ENCODE measurements around the gene FCRLA.
A peak's percentile ranks its signal among the peaks of the same experiment; 100 is the strongest.

Gene FCRLA

DNA sequence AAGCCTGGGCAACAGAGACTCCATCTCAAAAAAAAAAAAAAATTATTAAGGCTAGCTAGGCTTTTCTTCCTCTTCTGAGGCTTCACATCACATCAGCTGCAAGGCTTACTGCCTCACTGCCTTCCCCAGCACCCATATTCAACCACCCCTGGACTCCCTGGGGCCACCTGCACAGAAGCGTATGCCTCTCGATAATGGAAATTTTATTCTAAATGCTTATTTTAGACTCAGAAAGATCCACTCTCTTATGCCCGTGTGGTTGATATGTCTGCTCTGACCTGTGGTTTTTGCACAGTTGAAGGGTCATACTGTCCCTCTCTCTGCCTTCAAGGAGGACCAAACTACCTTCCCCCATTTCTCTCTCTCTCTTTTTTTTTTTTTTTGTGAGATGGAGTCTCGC is 1.5 kb upstream of the FCRLA start:
- H3K4me3 ChIP-seq (ENCODE audit: low read length), result no peak overlapping the region
- DNase-seq (ENCODE audit: low read depth), result no peak
- TF ChIP-seq, protein P1, sequence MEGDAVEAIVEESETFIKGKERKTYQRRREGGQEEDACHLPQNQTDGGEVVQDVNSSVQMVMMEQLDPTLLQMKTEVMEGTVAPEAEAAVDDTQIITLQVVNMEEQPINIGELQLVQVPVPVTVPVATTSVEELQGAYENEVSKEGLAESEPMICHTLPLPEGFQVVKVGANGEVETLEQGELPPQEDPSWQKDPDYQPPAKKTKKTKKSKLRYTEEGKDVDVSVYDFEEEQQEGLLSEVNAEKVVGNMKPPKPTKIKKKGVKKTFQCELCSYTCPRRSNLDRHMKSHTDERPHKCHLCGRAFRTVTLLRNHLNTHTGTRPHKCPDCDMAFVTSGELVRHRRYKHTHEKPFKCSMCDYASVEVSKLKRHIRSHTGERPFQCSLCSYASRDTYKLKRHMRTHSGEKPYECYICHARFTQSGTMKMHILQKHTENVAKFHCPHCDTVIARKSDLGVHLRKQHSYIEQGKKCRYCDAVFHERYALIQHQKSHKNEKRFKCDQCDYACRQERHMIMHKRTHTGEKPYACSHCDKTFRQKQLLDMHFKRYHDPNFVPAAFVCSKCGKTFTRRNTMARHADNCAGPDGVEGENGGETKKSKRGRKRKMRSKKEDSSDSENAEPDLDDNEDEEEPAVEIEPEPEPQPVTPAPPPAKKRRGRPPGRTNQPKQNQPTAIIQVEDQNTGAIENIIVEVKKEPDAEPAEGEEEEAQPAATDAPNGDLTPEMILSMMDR (IDR thresholded peaks at IDR 0.05; ENCODE audit: insufficient read depth, low read depth, low read length, missing control alignments), result no peak

DNA sequence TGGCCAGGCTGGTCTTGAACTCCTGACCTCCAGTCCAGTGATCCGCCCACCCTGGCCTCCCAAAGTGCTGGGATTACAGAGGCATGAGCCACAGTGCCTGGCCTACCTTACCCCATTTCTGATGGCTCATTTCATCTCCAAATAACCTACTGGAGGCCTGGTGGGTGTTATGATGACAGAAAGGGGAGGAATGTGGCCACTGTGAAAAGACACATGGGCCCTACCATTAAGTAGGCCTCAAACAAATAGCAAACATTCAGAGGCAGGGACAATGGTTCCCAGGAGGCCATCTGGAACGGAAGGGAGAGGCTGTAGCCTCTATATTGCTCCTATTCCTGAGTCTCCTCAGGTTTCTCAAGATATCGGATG is 932 bp upstream of the FCRLA start:
- TF ChIP-seq, protein P1 (IDR thresholded peaks at IDR 0.05; ENCODE audit: insufficient read depth, low read depth, low read length, missing control alignments), result no peak
- peak; percentile 43 for DNase-seq (ENCODE audit: low read depth)
- H3K4me3 ChIP-seq (ENCODE audit: low read length), result no peak overlapping the region

DNA sequence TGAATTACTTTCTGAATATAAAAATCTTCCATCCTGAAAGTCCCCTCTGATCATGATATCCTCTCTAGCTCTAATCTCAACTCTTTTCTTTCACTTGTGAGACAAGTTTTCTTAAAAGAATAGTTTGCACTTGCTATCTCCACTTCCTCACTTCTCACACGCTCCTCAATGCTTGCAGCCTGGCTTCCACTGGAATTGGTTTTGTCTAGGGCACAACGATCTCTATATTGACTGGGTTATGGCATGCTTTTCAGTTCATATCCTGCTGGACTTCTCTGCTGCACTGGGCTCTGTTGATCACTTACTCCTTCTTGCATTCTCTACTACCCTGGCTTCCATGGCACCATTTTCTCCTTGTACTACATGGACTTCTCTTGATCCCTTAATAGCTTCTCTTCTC is 474 bp downstream of the FCRLA start:
- no peak for DNase-seq (ENCODE audit: low read depth)
- no peak overlapping the region for H3K4me3 ChIP-seq (ENCODE audit: low read length)
- TF ChIP-seq, protein P1 (IDR thresholded peaks at IDR 0.05; ENCODE audit: insufficient read depth, low read depth, low read length, missing control alignments), result no peak

DNA sequence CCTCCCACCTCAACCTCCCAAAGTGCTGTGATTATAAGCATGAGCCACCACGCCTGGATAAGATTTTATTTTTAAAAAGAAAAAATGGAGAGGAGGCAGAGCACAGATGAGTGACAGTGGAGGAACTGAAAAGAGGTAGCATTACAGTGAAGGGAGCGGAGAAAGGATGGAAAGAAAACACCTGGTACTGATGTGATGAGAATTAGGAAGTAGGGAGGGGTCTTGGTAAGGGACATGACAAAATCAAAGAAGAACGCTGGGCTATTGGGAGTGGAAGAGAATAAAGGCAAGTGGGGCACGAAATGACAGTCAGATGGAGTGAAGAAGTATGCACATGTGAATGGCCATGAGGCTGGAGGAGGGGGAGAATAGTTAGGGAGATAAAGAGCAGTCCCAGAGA is 2.3 kb downstream of the FCRLA start:
- TF ChIP-seq, protein P1 (IDR thresholded peaks at IDR 0.05; ENCODE audit: insufficient read depth, low read depth, low read length, missing control alignments), result no peak
- DNase-seq (ENCODE audit: low read depth), result no peak
- H3K4me3 ChIP-seq (ENCODE audit: low read length), result no peak overlapping the region

DNA sequence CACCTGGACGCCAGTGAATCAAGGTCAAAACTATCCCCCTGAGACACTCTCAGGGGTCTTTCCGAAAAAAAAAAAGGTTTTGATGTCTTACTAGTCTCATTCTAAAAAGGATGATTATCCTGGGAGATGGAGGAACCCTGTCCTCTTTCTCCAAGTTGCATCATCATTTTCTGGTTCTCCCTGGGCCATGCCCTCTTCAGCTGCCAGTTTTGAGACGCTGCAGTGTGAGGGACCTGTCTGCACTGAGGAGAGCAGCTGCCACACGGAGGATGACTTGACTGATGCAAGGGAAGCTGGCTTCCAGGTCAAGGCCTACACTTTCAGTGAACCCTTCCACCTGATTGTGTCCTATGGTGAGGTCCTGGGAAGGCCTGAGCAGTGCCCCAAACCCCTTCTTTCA is 3.5 kb downstream of the FCRLA start:
- no peak overlapping the region for H3K4me3 ChIP-seq (ENCODE audit: low read length)
- TF ChIP-seq, protein P1 (IDR thresholded peaks at IDR 0.05; ENCODE audit: insufficient read depth, low read depth, low read length, missing control alignments), result no peak
- DNase-seq (ENCODE audit: low read depth), result no peak

DNA sequence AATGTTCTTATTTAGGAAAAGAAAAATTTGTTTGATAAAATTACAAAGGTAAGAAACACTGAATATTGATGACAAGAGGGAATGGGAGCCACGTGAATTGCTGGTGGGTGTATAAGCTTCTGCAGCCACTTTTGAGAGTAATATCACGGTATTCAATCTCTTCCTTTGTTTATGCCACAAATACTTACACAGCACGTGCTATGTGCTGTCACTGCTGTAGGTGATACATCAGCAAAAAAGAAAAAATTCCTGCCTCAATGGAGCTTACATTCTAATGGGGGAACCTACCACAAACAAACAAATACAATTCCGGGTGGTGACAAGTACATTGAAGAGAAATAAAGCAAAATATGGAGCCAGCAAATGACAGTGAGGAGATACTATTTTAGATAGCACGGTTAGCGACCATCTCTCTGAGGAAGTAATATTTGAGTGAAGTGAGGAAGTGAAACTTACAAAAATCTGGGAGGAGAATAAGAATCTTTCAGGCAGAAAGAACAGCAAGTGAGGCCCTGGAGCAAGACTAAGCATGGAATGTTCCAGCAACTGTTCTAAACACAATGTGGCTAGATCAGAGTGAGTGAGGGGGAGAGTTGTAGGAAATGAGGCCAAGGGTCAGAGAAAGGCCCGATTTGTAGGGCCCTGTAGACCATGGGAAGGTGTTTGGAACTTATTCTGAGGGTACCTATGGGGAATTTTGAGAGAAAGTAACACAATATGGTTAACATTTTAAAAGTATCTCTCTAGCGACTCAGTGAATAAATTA is 11.7 kb downstream of the FCRLA start:
- DNase-seq (ENCODE audit: low read depth), result no peak
- no peak overlapping the region for H3K4me3 ChIP-seq (ENCODE audit: low read length)
- TF ChIP-seq, protein P1 (IDR thresholded peaks at IDR 0.05; ENCODE audit: insufficient read depth, low read depth, low read length, missing control alignments), result no peak

DNA sequence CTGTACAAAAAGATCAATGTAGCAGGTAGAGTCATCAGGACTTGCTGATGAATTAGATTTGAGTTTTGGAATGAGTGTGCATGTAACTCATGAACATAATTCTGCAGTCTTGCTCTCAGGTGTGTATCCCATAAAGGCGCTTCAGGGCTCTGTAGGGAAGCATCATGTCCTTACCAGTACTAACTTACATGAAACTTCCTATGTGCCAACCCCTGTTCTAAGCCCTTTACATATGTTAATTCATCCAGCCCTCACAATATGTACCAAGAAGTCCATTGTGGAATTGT is 12.2 kb downstream of the FCRLA start:
- TF ChIP-seq, protein P1 (IDR thresholded peaks at IDR 0.05; ENCODE audit: insufficient read depth, low read depth, low read length, missing control alignments), result no peak
- H3K4me3 ChIP-seq (ENCODE audit: low read length), result no peak overlapping the region
- DNase-seq (ENCODE audit: low read depth), result no peak
